Stimulated activated CD4-positive, alpha-beta T cell treated with anti-CD3 and anti-CD28 coated beads, Interleukin-4, amount 100 ng/mL, for 4 hours (primary cell): Measurements from ENCODE around the gene ABCG2.

ENCODE experiments used
- DNase-seq, 2 experiments: peaks; one replicate each; pipeline ENCODE4 v3.0.0-alpha.2; 2020

ABCG2 gene

GRCh38 chr4:88062843-88063242 is 95.6 kb downstream of the ABCG2 start:
- DNase-seq: no peak

- DNase-seq: no peak
Measured at GRCh38 chr4:88062311-88062710, 96.1 kb downstream of the ABCG2 start.

GRCh38 chr4:88060431-88060830 is 98.0 kb downstream of the ABCG2 start:
- DNase-seq: no peak

GRCh38 chr4:88059766-88060165 is 98.7 kb downstream of the ABCG2 start:
- DNase-seq: no peak

- DNase-seq: no peak
Measured at GRCh38 chr4:88058295-88058694, 100.1 kb downstream of the ABCG2 start.

- DNase-seq: no peak
Measured at GRCh38 chr4:88054901-88055300, 103.5 kb downstream of the ABCG2 start.

GRCh38 chr4:88054229-88054628 is 104.2 kb downstream of the ABCG2 start:
- no peak for DNase-seq

- DNase-seq: no peak
Measured at GRCh38 chr4:88045021-88045420, 113.4 kb downstream of the ABCG2 start.

GRCh38 chr4:88043586-88044340 is 114.7 kb downstream of the ABCG2 start:
- DNase-seq: no peak

- DNase-seq: no peak
Measured at GRCh38 chr4:88043001-88043400, 115.4 kb downstream of the ABCG2 start.

GRCh38 chr4:88041626-88042025 is 116.8 kb downstream of the ABCG2 start:
- DNase-seq: no peak

GRCh38 chr4:88040707-88041106 is 117.7 kb downstream of the ABCG2 start:
- DNase-seq: no peak
